DND-41 (cell line): ENCODE data around the gene NDUFS7.

ENCODE experiments used
- ATAC-seq: fragments of 200-7000 bp; cut with Tn5 transposase; 3 replicates; pipeline ENCODE4 v1.9.1; 2021; ENCODE audit warnings: low read depth; ENCODE audit not compliant: insufficient read depth
- DNase-seq: peaks from one replicate; pipeline ENCODE4 v3.0.0-alpha.2; 2020
- H2AFZ ChIP-seq: 2 replicates; pipeline ENCODE4 v1.6.0; 2012; ENCODE audit warnings: low read depth, low read length
- H3K27ac ChIP-seq: 2 replicates; pipeline ENCODE4 v1.5.1; 2012; ENCODE audit warnings: low read length, inconsistent platforms
- H3K27me3 ChIP-seq: fragments of 200-600 bp; sonication (generic); 2 replicates; pipeline ENCODE4 v1.6.0; 2012; ENCODE audit warnings: low read length, mild to moderate bottlenecking, inconsistent platforms; ENCODE audit not compliant: insufficient read depth, poor library complexity
- H3K36me3 ChIP-seq: 2 replicates; pipeline ENCODE4 v1.5.1; 2012; ENCODE audit warnings: low read length, inconsistent platforms; ENCODE audit not compliant: insufficient read depth
- H3K4me1 ChIP-seq: 2 replicates; pipeline ENCODE4 v1.5.1; 2012; ENCODE audit warnings: mild to moderate bottlenecking, low read length; ENCODE audit not compliant: insufficient read depth
- H3K4me2 ChIP-seq: 2 replicates; pipeline ENCODE4 v1.6.0; 2012; ENCODE audit warnings: mild to moderate bottlenecking, moderate library complexity, low read length, inconsistent platforms; ENCODE audit not compliant: insufficient read depth
- H3K4me3 ChIP-seq, 2 experiments: fragments of 200-600 bp in 1 of 2; shearing (Covaris generic) in 1 of 2; 2 replicates each; pipeline ENCODE4 v1.5.1; 2012 to 2016; ENCODE audit warnings: inconsistent platforms in 2 of 2, low read length in 2 of 2, mild to moderate bottlenecking in 2 of 2, low read depth in 1 of 2, moderate library complexity in 1 of 2
- H3K79me2 ChIP-seq: 2 replicates; pipeline ENCODE4 v1.6.0; 2012; ENCODE audit warnings: low read length, inconsistent platforms; ENCODE audit not compliant: insufficient read depth
- H3K9ac ChIP-seq: 2 replicates; pipeline ENCODE4 v1.6.0; 2012; ENCODE audit warnings: low read depth, mild to moderate bottlenecking, inconsistent platforms, low read length, moderate library complexity
- H3K9me3 ChIP-seq: 2 replicates; pipeline ENCODE4 v1.5.1; 2012; ENCODE audit warnings: low read length, moderate library complexity, mild to moderate bottlenecking, inconsistent platforms; ENCODE audit not compliant: insufficient read depth, severe bottlenecking
- H4K20me1 ChIP-seq: 2 replicates; pipeline ENCODE4 v1.6.0; 2012; ENCODE audit warnings: low read length; ENCODE audit not compliant: insufficient read depth
- EZH2 ChIP-seq: IDR thresholded peaks from 3 replicates; pipeline ENCODE4 v1.6.1; 2012; ENCODE audit warnings: borderline replicate concordance, low read depth, mild to moderate bottlenecking, moderate library complexity, low read length, inconsistent platforms; ENCODE audit not compliant: severe bottlenecking
- TF ChIP-seq, protein P1 (sequence below): IDR thresholded peaks from 2 replicates; pipeline ENCODE4 v1.5.1; 2012; ENCODE audit warnings: borderline replicate concordance, low read length, moderate library complexity, mild to moderate bottlenecking; ENCODE audit not compliant: poor library complexity, severe bottlenecking; ENCODE audit errors: extremely low read depth

Gene NDUFS7

DNA sequence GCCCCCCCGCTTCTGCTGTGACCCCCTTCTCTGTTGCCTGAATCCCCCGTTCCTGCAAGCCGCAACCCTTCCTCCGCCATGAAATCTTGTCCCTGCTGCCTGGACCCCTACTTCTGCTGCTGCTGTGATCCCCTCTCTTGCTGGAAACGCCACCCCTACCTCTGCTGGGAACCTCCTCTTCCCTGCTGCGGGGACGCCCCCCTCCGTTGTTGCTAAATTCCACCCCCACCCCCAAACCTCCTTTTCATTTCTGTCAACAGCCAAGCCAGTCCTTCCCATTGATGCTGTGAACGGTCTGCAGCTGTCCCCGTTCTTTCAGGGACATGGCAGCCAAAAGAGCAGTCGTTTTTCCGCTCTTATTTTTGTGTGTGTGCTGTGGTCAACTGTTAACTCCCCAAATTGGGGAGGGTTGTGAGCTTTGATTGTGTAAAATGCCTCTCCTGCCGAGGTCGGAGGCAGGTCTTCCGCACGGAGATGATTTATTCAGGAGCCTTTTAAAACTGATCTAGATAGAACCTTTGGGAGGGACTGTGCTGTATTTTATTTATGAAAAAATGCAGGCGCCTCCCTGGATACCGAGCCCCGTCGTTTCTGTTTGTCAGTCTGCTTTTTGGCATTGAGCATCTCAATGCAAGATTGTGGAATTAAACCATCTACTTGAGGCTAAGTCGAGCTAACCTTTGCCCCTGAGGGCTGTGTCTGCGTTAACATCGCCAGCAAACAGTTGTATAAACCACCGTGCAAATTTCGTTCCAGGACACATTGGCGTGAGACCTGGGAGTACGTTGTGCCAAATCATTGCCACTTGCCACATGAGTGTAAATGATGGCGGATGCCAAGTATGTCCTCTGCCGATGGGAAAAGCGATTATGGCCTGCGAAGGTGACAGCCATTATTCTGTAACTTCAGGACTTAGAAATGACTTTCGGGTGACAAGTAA is 27.9 kb upstream of the NDUFS7 start:
- TF ChIP-seq, protein P1, sequence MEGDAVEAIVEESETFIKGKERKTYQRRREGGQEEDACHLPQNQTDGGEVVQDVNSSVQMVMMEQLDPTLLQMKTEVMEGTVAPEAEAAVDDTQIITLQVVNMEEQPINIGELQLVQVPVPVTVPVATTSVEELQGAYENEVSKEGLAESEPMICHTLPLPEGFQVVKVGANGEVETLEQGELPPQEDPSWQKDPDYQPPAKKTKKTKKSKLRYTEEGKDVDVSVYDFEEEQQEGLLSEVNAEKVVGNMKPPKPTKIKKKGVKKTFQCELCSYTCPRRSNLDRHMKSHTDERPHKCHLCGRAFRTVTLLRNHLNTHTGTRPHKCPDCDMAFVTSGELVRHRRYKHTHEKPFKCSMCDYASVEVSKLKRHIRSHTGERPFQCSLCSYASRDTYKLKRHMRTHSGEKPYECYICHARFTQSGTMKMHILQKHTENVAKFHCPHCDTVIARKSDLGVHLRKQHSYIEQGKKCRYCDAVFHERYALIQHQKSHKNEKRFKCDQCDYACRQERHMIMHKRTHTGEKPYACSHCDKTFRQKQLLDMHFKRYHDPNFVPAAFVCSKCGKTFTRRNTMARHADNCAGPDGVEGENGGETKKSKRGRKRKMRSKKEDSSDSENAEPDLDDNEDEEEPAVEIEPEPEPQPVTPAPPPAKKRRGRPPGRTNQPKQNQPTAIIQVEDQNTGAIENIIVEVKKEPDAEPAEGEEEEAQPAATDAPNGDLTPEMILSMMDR = no peak
- no peak for TF ChIP-seq EZH2
- peaks cover 38% of the 10 kb centered on the region for H3K4me1 ChIP-seq
- peak overlapping the region; percentile 74 for H3K27ac ChIP-seq
- H3K4me3 ChIP-seq = peak overlapping the region; percentile 84 to 90; a peak in 3 of 4 replicates
- H3K9ac ChIP-seq = peak overlapping the region; percentile 97
- peaks cover 38% of the 10 kb centered on the region for H3K79me2 ChIP-seq
- H3K4me2 ChIP-seq = peak overlapping the region; percentile 88
- peak overlapping the region; percentile 62 for H2AFZ ChIP-seq
- no peaks in the 10 kb centered on the region; the same call in none of the 2 replicates for H4K20me1 ChIP-seq
- no peak for ATAC-seq
- DNase-seq = peak; percentile 20
- no peaks in the 10 kb centered on the region for H3K9me3 ChIP-seq
- H3K36me3 ChIP-seq = peaks cover 48% of the 10 kb centered on the region
- no peaks in the 10 kb centered on the region for H3K27me3 ChIP-seq

DNA sequence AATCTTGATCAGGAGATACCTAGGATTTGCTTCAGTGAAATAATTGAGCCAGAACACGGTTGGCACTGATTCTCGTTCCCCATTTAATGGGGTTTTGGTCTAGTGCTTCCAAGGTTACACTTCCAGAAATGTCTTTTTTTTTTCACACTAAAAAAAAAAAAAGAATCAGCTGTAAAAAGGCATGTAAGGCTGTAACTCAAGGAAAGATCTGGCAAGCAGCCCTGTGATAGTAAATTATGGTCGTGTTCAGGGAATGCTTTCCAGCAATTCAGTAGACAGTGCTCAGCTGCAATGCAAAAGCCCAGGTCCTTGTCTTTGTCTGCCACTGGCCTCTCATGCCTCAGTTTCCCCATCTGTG is 27.2 kb upstream of the NDUFS7 start:
- Histone ChIP-seq H3K4me1 (peaks cover 42% of the 10 kb centered on the region), H3K4me3 (no peak overlapping the region), H3K27ac (no peak overlapping the region), H3K9me3 (no peaks in the 10 kb centered on the region), H3K36me3 (peaks cover 54% of the 10 kb centered on the region), H3K79me2 (peaks cover 41% of the 10 kb centered on the region), H3K4me2 (peak overlapping the region; percentile 88; the same call in 1 of the 2 replicates), H4K20me1 (no peaks in the 10 kb centered on the region; the same call in none of the 2 replicates), H3K27me3 (no peaks in the 10 kb centered on the region), H2AFZ (no peak overlapping the region), H3K9ac (no peak overlapping the region)
- ATAC-seq = no peak
- no peak for DNase-seq
- TF ChIP-seq EZH2 = no peak

DNA sequence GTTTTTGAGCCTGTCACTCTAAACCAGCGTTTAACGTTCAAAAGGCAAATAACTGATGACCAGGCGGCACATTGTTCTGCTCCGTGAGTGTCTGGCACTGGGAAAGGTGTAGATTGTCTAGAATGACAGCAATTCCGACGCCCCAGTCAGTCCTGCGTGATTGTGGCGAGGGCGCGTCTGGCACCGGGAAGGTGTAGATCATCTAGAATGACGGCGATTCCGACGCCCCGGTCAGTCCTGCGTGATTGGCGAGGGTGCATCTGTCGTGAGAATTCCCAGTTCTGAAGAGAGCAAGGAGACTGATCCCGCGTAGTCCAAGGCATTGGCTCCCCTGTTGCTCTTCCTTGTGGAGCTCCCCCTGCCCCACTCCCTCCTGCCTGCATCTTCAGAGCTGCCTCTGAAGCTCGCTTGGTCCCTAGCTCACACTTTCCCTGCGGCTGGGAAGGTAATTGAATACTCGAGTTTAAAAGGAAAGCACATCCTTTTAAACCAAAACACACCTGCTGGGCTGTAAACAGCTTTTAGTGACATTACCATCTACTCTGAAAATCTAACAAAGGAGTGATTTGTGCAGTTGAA is 26.1 kb upstream of the NDUFS7 start:
- Histone ChIP-seq H4K20me1 (peaks cover 3% of the 10 kb centered on the region), H3K4me3 (no peak overlapping the region), H3K79me2 (peaks cover 45% of the 10 kb centered on the region), H3K9me3 (no peaks in the 10 kb centered on the region), H3K27me3 (no peaks in the 10 kb centered on the region), H3K4me1 (peaks cover 42% of the 10 kb centered on the region), H3K9ac (no peak overlapping the region), H3K4me2 (no peak overlapping the region), H2AFZ (no peak overlapping the region), H3K27ac (no peak overlapping the region), H3K36me3 (peaks cover 66% of the 10 kb centered on the region)
- DNase-seq (no peak), ATAC-seq (no peak)
- no peak for TF ChIP-seq EZH2
- TF ChIP-seq, protein P1 = no peak

DNA sequence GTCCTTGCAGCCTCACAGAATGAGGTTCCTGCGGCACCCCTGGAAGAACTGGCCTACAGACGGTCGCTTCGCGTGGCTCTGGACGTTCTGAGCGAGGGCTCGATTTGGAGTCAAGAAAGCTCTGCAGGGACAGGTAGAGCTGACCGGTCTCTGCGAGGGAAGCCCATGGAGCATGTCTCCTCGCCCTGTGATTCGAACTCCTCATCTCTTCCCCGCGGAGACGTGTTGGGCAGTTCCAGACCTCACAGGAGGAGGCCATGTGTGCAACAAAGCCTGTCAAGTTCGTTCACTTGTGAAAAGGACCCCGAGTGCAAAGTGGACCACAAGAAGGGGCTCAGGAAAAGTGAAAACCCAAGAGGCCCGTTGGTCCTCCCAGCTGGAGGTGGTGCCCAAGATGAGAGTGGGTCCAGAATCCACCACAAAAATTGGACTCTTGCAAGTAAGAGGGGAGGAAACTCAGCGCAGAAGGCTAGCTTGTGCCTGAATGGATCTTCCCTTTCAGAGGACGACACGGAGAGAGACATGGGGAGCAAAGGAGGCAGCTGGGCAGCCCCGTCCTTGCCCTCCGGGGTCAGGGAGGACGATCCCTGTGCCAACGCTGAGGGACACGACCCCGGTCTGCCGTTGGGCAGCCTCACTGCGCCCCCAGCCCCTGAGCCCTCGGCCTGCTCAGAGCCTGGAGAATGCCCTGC is 23.4 kb upstream of the NDUFS7 start:
- H4K20me1 ChIP-seq = peaks cover 3% of the 10 kb centered on the region
- H3K27ac ChIP-seq = no peak overlapping the region
- H3K79me2 ChIP-seq = peaks cover 40% of the 10 kb centered on the region
- peaks cover 30% of the 10 kb centered on the region for H3K4me1 ChIP-seq
- no peaks in the 10 kb centered on the region for H3K9me3 ChIP-seq
- H3K27me3 ChIP-seq = no peaks in the 10 kb centered on the region
- H2AFZ ChIP-seq = no peak overlapping the region
- no peak overlapping the region for H3K4me3 ChIP-seq
- TF ChIP-seq, protein P1 = no peak
- no peak for TF ChIP-seq EZH2
- DNase-seq (no peak), ATAC-seq (no peak)
- H3K9ac ChIP-seq = peak overlapping the region; percentile 10; the same call in 1 of the 2 replicates
- H3K36me3 ChIP-seq = peaks cover 90% of the 10 kb centered on the region
- H3K4me2 ChIP-seq = no peak overlapping the region
